ENCODE results near the gene TNF. TPM values are rescaled to one million over a fixed set of nuclear protein-coding genes. Genes with fewer than 3 reads are reported as not detected.

Gene TNF
- total and polyA plus RNA-seq, 11 donors = 0.15 to 7.6 (median 0.44) TPM; not detected in 1

- DNase-seq = no peak
- WGBS, 4 donors = 89 to 96% (median 93%) methylated on average over 3 of the region's 3 CpGs
- no peak for ATAC-seq
- intact Hi-C loops (cut with DNase I) = no loop called here
- Histone ChIP-seq H3K4me3 (no peak overlapping the region), H3K4me1 (peaks cover 0 to 78% (median 16%) of the 10 kb centered on the region in 12 donors), H3K36me3 (peaks cover 0 to 10% (median 0%) of the 10 kb centered on the region in 9 donors), H3K27ac (peak overlapping the region in 1 of 12 donors; percentile 92), H3K27me3 (no peaks in the 10 kb centered on the region), H3K9me3 (no peaks in the 10 kb centered on the region)
- TF ChIP-seq CTCF (IDR thresholded peaks at IDR 0.05) = no peak
- TF ChIP-seq POLR2A (IDR thresholded peaks at IDR 0.05) = no peak
These were observed 3.7 kb downstream of the TNF start for GRCh38 chr6:31579119-31579505.

GRCh38 chr6:31579546-31580437 is 4.4 kb downstream of the TNF start:
- no peak for TF ChIP-seq CTCF (IDR thresholded peaks at IDR 0.05)
- TF ChIP-seq POLR2A (IDR thresholded peaks at IDR 0.05) = no peak
- intact Hi-C loops (cut with DNase I) = loop anchor here (1.0 to 5.0 kb wide), 5 partner anchors 19 to 33 kb away; partner anchors contain the start of genes ATP6V1G2 (in 9 of the 10) and NFKBIL1 (in 9 of the 10)
- peak overlapping the region in 3 of 12 donors; percentile 76 to 96 (median 85) for H3K4me3 ChIP-seq
- H3K27me3 ChIP-seq = no peaks in the 10 kb centered on the region
- H3K9me3 ChIP-seq = no peaks in the 10 kb centered on the region
- peaks cover 0 to 10% (median 0%) of the 10 kb centered on the region in 9 donors for H3K36me3 ChIP-seq
- DNase-seq (no peak), ATAC-seq (no peak)
- peaks cover 0 to 78% (median 16%) of the 10 kb centered on the region in 12 donors for H3K4me1 ChIP-seq
- H3K27ac ChIP-seq = peak overlapping the region in 1 of 12 donors; percentile 92
- 89 to 96% (median 93%) methylated on average over 8 of the region's 8 CpGs for WGBS, 4 donors

- peaks cover 0 to 10% (median 0%) of the 10 kb centered on the region in 9 donors for H3K36me3 ChIP-seq
- peak overlapping the region; percentile 67 to 98 (median 84) for H3K4me3 ChIP-seq
- peak overlapping the region in 11 of 12 donors; percentile 84 to 95 (median 85) for H3K27ac ChIP-seq
- intact Hi-C loops (cut with DNase I) = loop anchor here (1.0 to 5.0 kb wide), 5 partner anchors 18 to 34 kb away; partner anchors contain the start of genes ATP6V1G2 (in 9 of the 10) and NFKBIL1 (in 9 of the 10)
- no peak for TF ChIP-seq POLR2A (IDR thresholded peaks at IDR 0.05)
- no peak for TF ChIP-seq CTCF (IDR thresholded peaks at IDR 0.05)
- H3K27me3 ChIP-seq = no peaks in the 10 kb centered on the region
- no peak for DNase-seq
- no peak for ATAC-seq
- H3K4me1 ChIP-seq = peaks cover 0 to 78% (median 15%) of the 10 kb centered on the region in 12 donors
- WGBS, 4 donors = 40 to 45% (median 41%) methylated on average over 11 of the region's 11 CpGs
- no peaks in the 10 kb centered on the region for H3K9me3 ChIP-seq
These were observed 5.0 kb downstream of the TNF start for GRCh38 chr6:31580438-31580740.

GRCh38 chr6:31580807-31581433 is 5.6 kb downstream of the TNF start:
- peaks cover 0 to 10% (median 0%) of the 10 kb centered on the region in 9 donors for H3K36me3 ChIP-seq
- peaks cover 0 to 83% (median 15%) of the 10 kb centered on the region in 12 donors for H3K4me1 ChIP-seq
- peak overlapping the region; percentile 71 to 95 (median 85) for H3K27ac ChIP-seq
- no peaks in the 10 kb centered on the region for H3K27me3 ChIP-seq
- intact Hi-C loops (cut with DNase I) = loop anchor here (1.0 to 5.0 kb wide), 6 partner anchors 17 to 34 kb away; partner anchors contain the start of genes ATP6V1G2 (in 9 of the 10) and NFKBIL1 (in 9 of the 10)
- TF ChIP-seq POLR2A (IDR thresholded peaks at IDR 0.05) (peak in 1 of 2 donors; percentile 39), CTCF (IDR thresholded peaks at IDR 0.05) (peak; percentile 31 to 100 (median 99))
- H3K9me3 ChIP-seq = no peaks in the 10 kb centered on the region
- ATAC-seq = peak; percentile 93 to 98 (median 98)
- peak overlapping the region; percentile 67 to 98 (median 84) for H3K4me3 ChIP-seq
- peak; percentile 90 to 95 (median 92) for DNase-seq
- WGBS, 4 donors = 0 to 1% (median 0%) methylated on average over 46 to 62 of the region's 62 CpGs

Data from heart left ventricle (tissue), 16 donors.